Bronchial epithelial cell (primary cell): ENCODE results near the gene TMEM126B. TPM values are rescaled to one million over a fixed set of nuclear protein-coding genes. Genes with fewer than 3 reads are reported as not detected.

Experiments
- DNase-seq: peaks from one replicate; pipeline ENCODE4 v3.0.0-alpha.2; 2010; ENCODE audit warnings: low read depth
- FAIRE-seq: peaks from 2 replicates; lab custom pipeline; 2011; peaks lifted over from hg19 to GRCh38; lab: Jason Lieb, UNC
- H3K27me3 ChIP-seq: 2 replicates; pipeline ENCODE4 v1.5.1; 2011; ENCODE audit warnings: low read length; ENCODE audit not compliant: control insufficient read depth, insufficient read depth
- H3K36me3 ChIP-seq: 2 replicates; pipeline ENCODE4 v1.5.1; 2011; ENCODE audit warnings: low read length; ENCODE audit not compliant: control insufficient read depth, insufficient read depth
- H3K4me3 ChIP-seq: 2 replicates; pipeline ENCODE4 v1.5.1; 2011; ENCODE audit warnings: mild to moderate bottlenecking, low read depth, low read length, control low read depth
- CTCF ChIP-seq: IDR thresholded peaks from 2 replicates; pipeline ENCODE4 v1.5.1; 2011; ENCODE audit warnings: mild to moderate bottlenecking, moderate library complexity, low read length, control low read depth, inconsistent platforms; ENCODE audit not compliant: insufficient read depth, severe bottlenecking
- total RNA-seq: library from RNA; depleted of rRNA; stranded (reverse); fragments of >200 nt; gene quantifications from 2 replicates; pipeline ENCODE4 v1.2.1, GENCODE V29; 2014

The TMEM126B gene
- total RNA-seq, 1 donor from 2014 or later, result 73.5 TPM

DNA sequence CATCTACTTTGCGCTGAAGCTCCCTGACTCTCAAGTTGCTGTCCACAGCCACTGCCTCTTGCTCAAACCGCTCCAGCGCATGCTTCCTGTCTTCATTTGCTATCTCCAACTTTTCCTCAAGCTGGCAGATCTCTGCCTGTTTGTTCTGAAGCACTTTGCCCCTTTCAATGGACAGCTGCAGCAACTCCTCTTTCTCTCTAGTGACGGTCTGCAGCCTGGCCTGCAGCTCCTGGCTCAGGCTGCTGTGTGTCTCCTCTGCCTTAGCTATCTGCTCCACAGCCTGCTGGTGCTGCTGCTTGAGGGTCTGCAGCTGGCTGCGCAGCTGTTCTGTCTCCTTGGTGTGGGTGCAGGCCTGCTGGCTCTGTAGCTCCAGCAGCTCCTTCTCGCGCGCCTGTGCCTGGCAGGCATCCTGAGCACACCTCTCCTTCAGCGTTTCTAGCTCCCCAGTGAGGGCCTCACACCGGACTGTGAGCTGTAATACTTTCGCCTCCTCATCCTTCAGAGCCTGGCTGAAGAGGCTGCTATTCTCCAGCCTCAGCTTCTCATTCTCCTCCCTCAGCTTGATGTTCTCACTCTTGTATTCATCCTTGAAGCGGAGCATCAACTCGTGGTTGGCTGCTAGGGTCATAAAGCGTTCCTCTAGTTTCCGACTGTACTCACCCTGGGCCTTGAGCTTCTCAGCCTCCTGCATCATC lies 56.9 kb downstream of the TMEM126B start:
- H3K27me3 ChIP-seq, result no peaks in the 10 kb centered on the region
- no peak for FAIRE-seq
- no peaks in the 10 kb centered on the region for H3K36me3 ChIP-seq
- DNase-seq, result no peak
- TF ChIP-seq CTCF, result no peak
- no peak overlapping the region for H3K4me3 ChIP-seq

DNA sequence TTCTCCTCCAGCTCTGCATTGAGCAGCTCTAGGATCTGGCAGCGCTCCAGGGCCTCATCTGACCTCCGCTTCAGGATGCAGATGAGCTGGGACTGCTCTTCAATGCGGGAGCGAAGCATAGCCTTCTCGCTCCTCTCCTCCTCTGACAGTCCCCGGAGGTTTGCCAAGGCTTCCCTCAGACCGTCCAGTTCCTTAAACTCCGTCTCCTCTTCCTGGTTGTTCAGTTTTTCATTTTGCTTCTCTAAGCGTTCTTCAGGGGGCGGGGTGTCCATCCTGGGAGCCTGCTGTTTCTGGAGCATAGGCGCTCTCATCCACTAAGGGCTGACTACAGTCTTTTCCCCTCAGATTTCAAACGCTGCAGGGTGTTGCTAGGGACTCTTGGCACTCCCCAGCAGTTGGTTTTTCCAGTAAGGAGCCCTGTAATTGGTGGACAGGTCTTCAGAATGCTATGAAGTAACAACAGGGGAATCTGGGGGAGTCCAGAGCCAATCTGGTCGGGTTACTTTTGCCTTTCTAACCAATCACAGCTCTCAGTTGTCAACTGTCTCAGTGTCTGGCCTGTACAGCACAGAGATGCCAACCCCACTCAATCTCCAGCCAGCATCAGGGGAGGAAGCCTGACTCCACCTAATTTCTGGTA lies 57.5 kb downstream of the TMEM126B start, which contains the start of gene CCDC89:
Gene CCDC89, minus strand, starts transcription at position 376 of the 640 bp plus-strand sequence. Its CDS starts 65 bp downstream, at position 311.
- no peak within 1 kb of the TSS for H3K4me3 ChIP-seq
- H3K36me3 ChIP-seq, result no peaks in the 10 kb centered on the region
- no peaks in the 10 kb centered on the region for H3K27me3 ChIP-seq
- FAIRE-seq (peak; percentile 40), DNase-seq (peak; percentile 61)
- no peak for TF ChIP-seq CTCF

Other genes starting within 250 kb of the TMEM126B start
- gene DLG2, start 1.2 kb upstream of the TMEM126B start, total RNA-seq, result 0.26 and 1.0 TPM in 2 replicates
- 38.0 and 40.8 TPM in 2 replicates for gene TMEM126A, start 19.4 kb downstream of the TMEM126B start, total RNA-seq
- gene CREBZF, start 36.5 kb downstream of the TMEM126B start, total RNA-seq, result 45.2 and 57.7 TPM in 2 replicates
- gene CCDC89, start 57.6 kb downstream of the TMEM126B start, total RNA-seq, result 0.13 TPM in 1 of 2 replicates, not detected in the other
- gene SYTL2, start 182.5 kb downstream of the TMEM126B start, total RNA-seq, result 5.6 and 8.2 TPM in 2 replicates
- not detected in 2 replicates for gene CCDC83, start 226.8 kb downstream of the TMEM126B start, total RNA-seq